PC-3 (cell line): Measurements from ENCODE around the gene MAB21L2.

ENCODE experiments used
- CTCF ChIP-seq: fragments of 300-600 bp; sonication (generic); conservative IDR thresholded peaks from 2 replicates; pipeline ENCODE4 v1.5.1; 2017; ENCODE audit warnings: antibody characterized with exemption, low read depth, mild to moderate bottlenecking, low read length
- EZH2 ChIP-seq: fragments of 300-600 bp; sonication (generic); IDR thresholded peaks from one replicate; pipeline ENCODE4 v1.6.1; 2017; ENCODE audit warnings: antibody characterized with exemption, mild to moderate bottlenecking, low read length; ENCODE audit not compliant: unreplicated experiment

DNA sequence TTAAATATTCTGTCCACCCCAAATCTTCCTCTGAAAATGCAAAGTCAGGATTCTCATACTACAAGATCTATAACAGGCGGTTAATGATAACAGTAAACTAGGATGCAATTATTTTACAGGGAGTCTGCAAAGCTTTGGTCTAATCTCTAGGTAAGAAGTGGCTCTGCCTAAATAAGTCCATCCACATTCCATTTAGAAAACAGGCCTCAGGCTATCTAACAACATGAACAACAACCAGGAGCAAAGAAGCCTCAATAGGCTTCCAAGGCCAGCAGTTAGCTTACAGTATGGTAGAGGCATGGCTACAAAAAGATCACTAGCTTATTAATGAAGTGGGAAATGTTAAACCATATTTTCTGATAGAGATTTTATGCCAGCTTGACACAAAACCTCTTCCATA is 6.4 kb downstream of the MAB21L2 start:
- TF ChIP-seq EZH2 (no peak), CTCF (no peak)
